ENCODE data around the gene SYNCRIP. TPM values are rescaled to one million over a fixed set of nuclear protein-coding genes. Genes with fewer than 3 reads are reported as not detected.

SYNCRIP gene
- total and polyA plus RNA-seq, 2 of the 13 experiments (the other 11 are each of a cell fraction or from before 2014, with no cell fraction given): 8.1 to 112 TPM

GRCh38 chr6:85642774-85643536 is at the start of gene SYNCRIP (continued):
- TF ChIP-seq ZNF350 (CRISPR knock-in tag; IDR thresholded peaks at IDR 0.05; ENCODE audit: borderline replicate concordance, low read depth): peak; percentile 80; the same call in 1 of the 2 replicates
- 0 out of 2 replicates have a peak, but pooled peaks have one; percentile 10 for TF ChIP-seq SKIL (CRISPR knock-in tag; IDR thresholded peaks at IDR 0.05; ENCODE audit: borderline replicate concordance)
- TF ChIP-seq ZNF142 (CRISPR knock-in tag; IDR thresholded peaks at IDR 0.05): 0 out of 2 replicates have a peak, but pooled peaks have one; percentile 56
- no peak for TF ChIP-seq WIZ (CRISPR knock-in tag; IDR thresholded peaks at IDR 0.05)
- peak; percentile 45; the same call in 1 of the 2 replicates for TF ChIP-seq PITX1 (CRISPR knock-in tag; IDR thresholded peaks at IDR 0.05)
- peak; percentile 83; the same call in 1 of the 2 replicates for TF ChIP-seq ZFP91 (CRISPR knock-in tag; IDR thresholded peaks at IDR 0.05; ENCODE audit: borderline replicate concordance)
- 0 out of 2 replicates have a peak, but pooled peaks have one; percentile 17 for TF ChIP-seq PRDM15 (CRISPR knock-in tag; IDR thresholded peaks at IDR 0.05)
- no peak for TF ChIP-seq ZNF720 (CRISPR knock-in tag; IDR thresholded peaks at IDR 0.05)
- TF ChIP-seq UBTF (CRISPR knock-in tag; IDR thresholded peaks at IDR 0.05): peak; percentile 76
- peak; percentile 15 for TF ChIP-seq U2AF1 (optimal IDR thresholded peaks at IDR 0.05; ENCODE audit: low read depth, low read length)
- TF ChIP-seq ZFP82 (CRISPR knock-in tag; IDR thresholded peaks at IDR 0.05; ENCODE audit: borderline replicate concordance): no peak

All from HepG2 (cell line).